ENCODE measurements around the gene NAA60. TPM values are rescaled to one million over a fixed set of nuclear protein-coding genes. Genes with fewer than 3 reads are reported as not detected.

NAA60 gene
- total and polyA plus RNA-seq, 2 experiments from 2014 or later: 32.4 to 36.5 TPM

GRCh38 chr16:3485821-3486505 is 42.5 kb downstream of the NAA60 start:
- peak; percentile 32 for ATAC-seq

DNA sequence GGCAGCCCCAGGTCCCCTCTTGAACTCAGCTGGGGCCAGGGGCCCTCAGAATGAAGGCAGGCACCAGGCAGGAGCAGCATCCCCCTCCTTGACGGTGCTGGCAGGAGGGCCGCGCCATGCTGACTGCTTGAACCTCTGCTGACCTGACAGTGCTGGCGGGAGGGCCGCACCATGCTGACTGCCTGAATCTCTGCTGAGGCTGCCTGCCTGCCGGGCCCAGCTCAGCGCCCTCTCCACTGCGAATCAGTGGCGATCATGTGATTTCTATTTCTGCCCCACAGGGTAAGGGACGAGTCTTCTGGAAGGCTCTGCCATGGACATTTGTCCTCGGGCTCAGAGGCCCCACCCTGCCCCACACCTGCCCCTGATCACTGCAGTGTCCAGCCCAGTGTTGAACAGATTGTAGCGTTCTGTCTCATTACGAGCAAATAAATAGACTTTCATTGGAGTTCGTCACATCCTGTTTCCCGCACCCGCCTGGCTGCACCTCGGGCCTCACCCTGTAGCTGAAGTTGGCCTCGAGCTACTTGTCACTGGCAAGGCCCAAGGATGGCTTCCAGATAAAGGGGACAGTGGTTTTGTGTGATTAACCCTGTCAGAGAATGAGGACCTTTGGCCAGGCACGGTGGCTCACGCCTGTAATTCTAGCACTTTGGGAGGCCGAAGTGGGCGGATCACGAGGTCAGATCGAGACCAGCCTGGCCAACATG is 43.2 kb downstream of the NAA60 start:
- Histone ChIP-seq H4K20me1 (replicated peaks; ENCODE audit: insufficient read depth) (no peaks in the 10 kb centered on the region), H3K4me3 (no peak overlapping the region), H3K27me3 (ENCODE audit: insufficient read depth) (no peaks in the 10 kb centered on the region), H3F3A (replicated peaks; ENCODE audit: low read depth) (no peaks in the 10 kb centered on the region), H2AFZ (no peak overlapping the region), H3K9me2 (ENCODE audit: insufficient read depth) (no peaks in the 10 kb centered on the region), H3K27ac (ENCODE audit: low read depth) (no peak overlapping the region), H3K36me3 (ENCODE audit: insufficient read depth) (peaks cover 9% of the 10 kb centered on the region; the same call in 1 of the 2 replicates), H3K79me2 (replicated peaks; ENCODE audit: insufficient read depth) (no peaks in the 10 kb centered on the region), H3K4me2 (no peak overlapping the region), H3K4me1 (ENCODE audit: insufficient read depth) (peaks cover 1% of the 10 kb centered on the region)
- H3K4me1 Mint-ChIP-seq: peaks cover 2% of the 10 kb centered on the region; the same call in 2 of the 3 replicates
- ATAC-seq: no peak
- H3K36me3 Mint-ChIP-seq (ENCODE audit: low read depth): peaks cover 26% of the 10 kb centered on the region
- no peak overlapping the region for H3K27ac Mint-ChIP-seq
- H3K27me3 Mint-ChIP-seq (ENCODE audit: insufficient read depth, low read depth, poor library complexity): peaks cover 11% of the 10 kb centered on the region
- H3K9me3 Mint-ChIP-seq: no peaks in the 10 kb centered on the region
- no peak overlapping the region for H3K4me3 Mint-ChIP-seq
- DNase-seq (ENCODE audit: low spot score): no peak
- TF ChIP-seq JUNB (IDR thresholded peaks at IDR 0.05; ENCODE audit: unreplicated experiment): no peak
- TF ChIP-seq, protein P1, sequence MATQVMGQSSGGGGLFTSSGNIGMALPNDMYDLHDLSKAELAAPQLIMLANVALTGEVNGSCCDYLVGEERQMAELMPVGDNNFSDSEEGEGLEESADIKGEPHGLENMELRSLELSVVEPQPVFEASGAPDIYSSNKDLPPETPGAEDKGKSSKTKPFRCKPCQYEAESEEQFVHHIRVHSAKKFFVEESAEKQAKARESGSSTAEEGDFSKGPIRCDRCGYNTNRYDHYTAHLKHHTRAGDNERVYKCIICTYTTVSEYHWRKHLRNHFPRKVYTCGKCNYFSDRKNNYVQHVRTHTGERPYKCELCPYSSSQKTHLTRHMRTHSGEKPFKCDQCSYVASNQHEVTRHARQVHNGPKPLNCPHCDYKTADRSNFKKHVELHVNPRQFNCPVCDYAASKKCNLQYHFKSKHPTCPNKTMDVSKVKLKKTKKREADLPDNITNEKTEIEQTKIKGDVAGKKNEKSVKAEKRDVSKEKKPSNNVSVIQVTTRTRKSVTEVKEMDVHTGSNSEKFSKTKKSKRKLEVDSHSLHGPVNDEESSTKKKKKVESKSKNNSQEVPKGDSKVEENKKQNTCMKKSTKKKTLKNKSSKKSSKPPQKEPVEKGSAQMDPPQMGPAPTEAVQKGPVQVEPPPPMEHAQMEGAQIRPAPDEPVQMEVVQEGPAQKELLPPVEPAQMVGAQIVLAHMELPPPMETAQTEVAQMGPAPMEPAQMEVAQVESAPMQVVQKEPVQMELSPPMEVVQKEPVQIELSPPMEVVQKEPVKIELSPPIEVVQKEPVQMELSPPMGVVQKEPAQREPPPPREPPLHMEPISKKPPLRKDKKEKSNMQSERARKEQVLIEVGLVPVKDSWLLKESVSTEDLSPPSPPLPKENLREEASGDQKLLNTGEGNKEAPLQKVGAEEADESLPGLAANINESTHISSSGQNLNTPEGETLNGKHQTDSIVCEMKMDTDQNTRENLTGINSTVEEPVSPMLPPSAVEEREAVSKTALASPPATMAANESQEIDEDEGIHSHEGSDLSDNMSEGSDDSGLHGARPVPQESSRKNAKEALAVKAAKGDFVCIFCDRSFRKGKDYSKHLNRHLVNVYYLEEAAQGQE (IDR thresholded peaks at IDR 0.05; ENCODE audit: unreplicated experiment): no peak
- TF ChIP-seq EZH2phosphoT487 (IDR thresholded peaks at IDR 0.05; ENCODE audit: unreplicated experiment): no peak
- TF ChIP-seq EZH2 (IDR thresholded peaks at IDR 0.05; ENCODE audit: low read depth, unreplicated experiment): no peak
- no peak for TF ChIP-seq CREB1 (CRISPR knock-in tag; IDR thresholded peaks at IDR 0.05; ENCODE audit: low read depth)
- TF ChIP-seq POLR2AphosphoS5 (IDR thresholded peaks at IDR 0.05; ENCODE audit: low read depth): no peak
- TF ChIP-seq, protein P2, sequence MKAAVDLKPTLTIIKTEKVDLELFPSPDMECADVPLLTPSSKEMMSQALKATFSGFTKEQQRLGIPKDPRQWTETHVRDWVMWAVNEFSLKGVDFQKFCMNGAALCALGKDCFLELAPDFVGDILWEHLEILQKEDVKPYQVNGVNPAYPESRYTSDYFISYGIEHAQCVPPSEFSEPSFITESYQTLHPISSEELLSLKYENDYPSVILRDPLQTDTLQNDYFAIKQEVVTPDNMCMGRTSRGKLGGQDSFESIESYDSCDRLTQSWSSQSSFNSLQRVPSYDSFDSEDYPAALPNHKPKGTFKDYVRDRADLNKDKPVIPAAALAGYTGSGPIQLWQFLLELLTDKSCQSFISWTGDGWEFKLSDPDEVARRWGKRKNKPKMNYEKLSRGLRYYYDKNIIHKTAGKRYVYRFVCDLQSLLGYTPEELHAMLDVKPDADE (IDR thresholded peaks at IDR 0.05): no peak
- no peak for TF ChIP-seq NANOG (IDR thresholded peaks at IDR 0.05; ENCODE audit: borderline replicate concordance)

More at GRCh38 chr16:3485821-3486505, 42.5 kb downstream of the NAA60 start:
- Histone ChIP-seq H2AFZ (no peak overlapping the region), H3K79me2 (replicated peaks; ENCODE audit: insufficient read depth) (no peaks in the 10 kb centered on the region), H3K4me1 (ENCODE audit: insufficient read depth) (peaks cover 7% of the 10 kb centered on the region), H3F3A (replicated peaks; ENCODE audit: low read depth) (no peaks in the 10 kb centered on the region), H3K4me2 (no peak overlapping the region), H3K9me2 (ENCODE audit: insufficient read depth) (no peaks in the 10 kb centered on the region), H4K20me1 (replicated peaks; ENCODE audit: insufficient read depth) (0 out of 2 replicates have a peak, but pooled peaks cover 1% of the 10 kb centered on the region), H3K27me3 (ENCODE audit: insufficient read depth) (no peaks in the 10 kb centered on the region), H3K36me3 (ENCODE audit: insufficient read depth) (peaks cover 9% of the 10 kb centered on the region; the same call in 1 of the 2 replicates), H3K27ac (ENCODE audit: low read depth) (no peak overlapping the region), H3K4me3 (no peak overlapping the region)
- Mint-ChIP-seq H3K4me1 (peaks cover 9% of the 10 kb centered on the region; the same call in 2 of the 3 replicates), H3K27me3 (ENCODE audit: insufficient read depth, low read depth, poor library complexity) (peaks cover 12% of the 10 kb centered on the region), H3K4me3 (no peak overlapping the region), H3K36me3 (ENCODE audit: low read depth) (peaks cover 32% of the 10 kb centered on the region), H3K9me3 (no peaks in the 10 kb centered on the region), H3K27ac (no peak overlapping the region)
- TF ChIP-seq CTCF (conservative IDR thresholded peaks at IDR 0.05; ENCODE audit: low read depth in 2 of 2) (peak; percentile 28 to 47), CREB1 (CRISPR knock-in tag; IDR thresholded peaks at IDR 0.05; ENCODE audit: low read depth) (no peak)
- DNase-seq (ENCODE audit: low spot score): peak; percentile 51

Data from GM23338 (cell line).